Loucy (cell line): Measurements from ENCODE around the gene CACNA1B.

Source experiments
- EZH2phosphoT487 ChIP-seq: fragments of 200-600 bp; IDR thresholded peaks from 2 replicates; pipeline ENCODE4 v1.6.1; 2018; ENCODE audit warnings: antibody characterized with exemption, mild to moderate bottlenecking, moderate library complexity, borderline replicate concordance
- TF ChIP-seq, protein P1 (sequence below): fragments of 200-600 bp; sonication (generic); conservative IDR thresholded peaks from 2 replicates; pipeline ENCODE4 v1.5.1; 2014; ENCODE audit warnings: mild to moderate bottlenecking, antibody characterized with exemption, low read length

DNA sequence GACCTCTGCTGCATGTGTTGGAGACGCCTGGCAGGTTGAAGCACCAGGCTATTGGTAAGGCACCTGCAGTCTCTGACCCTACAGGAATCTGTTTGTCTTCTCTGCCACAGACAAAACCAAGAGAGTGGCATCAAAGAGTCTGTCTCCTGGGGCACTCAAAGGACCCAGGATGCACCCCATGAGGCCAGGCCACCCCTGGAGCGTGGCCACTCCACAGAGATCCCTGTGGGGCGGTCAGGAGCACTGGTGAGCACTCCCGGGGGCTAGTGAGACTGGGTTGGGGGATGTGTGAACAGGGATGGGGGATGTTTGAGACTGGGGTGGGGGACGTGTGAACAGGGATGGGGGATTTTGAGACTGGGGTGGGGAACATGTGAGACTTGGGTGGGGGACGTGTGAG lies 240.3 kb downstream of the CACNA1B start:
- no peak for TF ChIP-seq EZH2phosphoT487
- TF ChIP-seq, protein P1, sequence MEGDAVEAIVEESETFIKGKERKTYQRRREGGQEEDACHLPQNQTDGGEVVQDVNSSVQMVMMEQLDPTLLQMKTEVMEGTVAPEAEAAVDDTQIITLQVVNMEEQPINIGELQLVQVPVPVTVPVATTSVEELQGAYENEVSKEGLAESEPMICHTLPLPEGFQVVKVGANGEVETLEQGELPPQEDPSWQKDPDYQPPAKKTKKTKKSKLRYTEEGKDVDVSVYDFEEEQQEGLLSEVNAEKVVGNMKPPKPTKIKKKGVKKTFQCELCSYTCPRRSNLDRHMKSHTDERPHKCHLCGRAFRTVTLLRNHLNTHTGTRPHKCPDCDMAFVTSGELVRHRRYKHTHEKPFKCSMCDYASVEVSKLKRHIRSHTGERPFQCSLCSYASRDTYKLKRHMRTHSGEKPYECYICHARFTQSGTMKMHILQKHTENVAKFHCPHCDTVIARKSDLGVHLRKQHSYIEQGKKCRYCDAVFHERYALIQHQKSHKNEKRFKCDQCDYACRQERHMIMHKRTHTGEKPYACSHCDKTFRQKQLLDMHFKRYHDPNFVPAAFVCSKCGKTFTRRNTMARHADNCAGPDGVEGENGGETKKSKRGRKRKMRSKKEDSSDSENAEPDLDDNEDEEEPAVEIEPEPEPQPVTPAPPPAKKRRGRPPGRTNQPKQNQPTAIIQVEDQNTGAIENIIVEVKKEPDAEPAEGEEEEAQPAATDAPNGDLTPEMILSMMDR = no peak
